ENCODE measurements around the gene EVL. TPM values are rescaled to one million over a fixed set of nuclear protein-coding genes. Genes with fewer than 3 reads are reported as not detected.
A peak's percentile ranks its signal among the peaks of the same experiment; 100 is the strongest.

The EVL gene
- total RNA-seq, 4 donors from 2014 or later = 22.8 to 86.4 (median 45.2) TPM

DNA sequence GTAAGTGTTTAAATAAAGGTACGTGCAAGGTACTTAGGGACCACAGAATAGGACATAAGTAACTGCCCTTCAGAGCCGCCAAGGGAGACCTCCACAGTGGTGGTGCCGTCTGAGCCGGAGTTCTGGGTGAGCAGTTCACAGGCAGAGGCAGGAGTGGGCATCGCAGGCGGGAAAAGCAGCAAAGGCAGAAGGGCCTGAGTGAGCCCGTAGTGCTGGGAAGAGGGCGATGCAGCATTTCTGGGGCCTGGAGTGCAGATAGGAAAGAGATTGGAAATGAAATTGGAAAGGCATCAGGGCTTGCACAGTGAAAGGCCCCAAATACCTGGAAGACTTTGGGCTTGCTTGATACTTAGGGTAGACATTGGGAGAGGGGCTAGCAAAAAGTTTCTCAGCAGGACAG, 32.9 kb downstream of the EVL start:
- intact Hi-C loops (cut with DNase I; ENCODE audit: low total_unique reads) = no loop called here
- Histone ChIP-seq H3K27me3 (no peaks in the 10 kb centered on the region), H3K9me3 (no peaks in the 10 kb centered on the region), H3K4me3 (no peak overlapping the region), H3K36me3 (no peaks in the 10 kb centered on the region), H3K4me1 (peaks cover under 1 to 9% (median 1%) of the 10 kb centered on the region in 4 donors), H3K27ac (no peak overlapping the region)
- in situ Hi-C loops (cut with MboI; ENCODE audit: low pct_ligation_motif_present in 1 of 4, low pct_unique_long_range_greater_than_20kb in 1 of 4, low sequenced_read_pairs in 3 of 4) = no loop called here
- DNase-seq = no peak
- TF ChIP-seq, protein P1, sequence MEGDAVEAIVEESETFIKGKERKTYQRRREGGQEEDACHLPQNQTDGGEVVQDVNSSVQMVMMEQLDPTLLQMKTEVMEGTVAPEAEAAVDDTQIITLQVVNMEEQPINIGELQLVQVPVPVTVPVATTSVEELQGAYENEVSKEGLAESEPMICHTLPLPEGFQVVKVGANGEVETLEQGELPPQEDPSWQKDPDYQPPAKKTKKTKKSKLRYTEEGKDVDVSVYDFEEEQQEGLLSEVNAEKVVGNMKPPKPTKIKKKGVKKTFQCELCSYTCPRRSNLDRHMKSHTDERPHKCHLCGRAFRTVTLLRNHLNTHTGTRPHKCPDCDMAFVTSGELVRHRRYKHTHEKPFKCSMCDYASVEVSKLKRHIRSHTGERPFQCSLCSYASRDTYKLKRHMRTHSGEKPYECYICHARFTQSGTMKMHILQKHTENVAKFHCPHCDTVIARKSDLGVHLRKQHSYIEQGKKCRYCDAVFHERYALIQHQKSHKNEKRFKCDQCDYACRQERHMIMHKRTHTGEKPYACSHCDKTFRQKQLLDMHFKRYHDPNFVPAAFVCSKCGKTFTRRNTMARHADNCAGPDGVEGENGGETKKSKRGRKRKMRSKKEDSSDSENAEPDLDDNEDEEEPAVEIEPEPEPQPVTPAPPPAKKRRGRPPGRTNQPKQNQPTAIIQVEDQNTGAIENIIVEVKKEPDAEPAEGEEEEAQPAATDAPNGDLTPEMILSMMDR (IDR thresholded peaks at IDR 0.05) = no peak
- TF ChIP-seq POLR2AphosphoS5 (IDR thresholded peaks at IDR 0.05) = no peak
- no peak for TF ChIP-seq EP300 (IDR thresholded peaks at IDR 0.05; ENCODE audit: low read depth)
- no peak for TF ChIP-seq POLR2A (IDR thresholded peaks at IDR 0.05)
- 89 to 95% methylated on average over 7 to 8 of the region's 8 CpGs for WGBS, 2 donors (ENCODE audit: low coverage in 1 of 2)

DNA sequence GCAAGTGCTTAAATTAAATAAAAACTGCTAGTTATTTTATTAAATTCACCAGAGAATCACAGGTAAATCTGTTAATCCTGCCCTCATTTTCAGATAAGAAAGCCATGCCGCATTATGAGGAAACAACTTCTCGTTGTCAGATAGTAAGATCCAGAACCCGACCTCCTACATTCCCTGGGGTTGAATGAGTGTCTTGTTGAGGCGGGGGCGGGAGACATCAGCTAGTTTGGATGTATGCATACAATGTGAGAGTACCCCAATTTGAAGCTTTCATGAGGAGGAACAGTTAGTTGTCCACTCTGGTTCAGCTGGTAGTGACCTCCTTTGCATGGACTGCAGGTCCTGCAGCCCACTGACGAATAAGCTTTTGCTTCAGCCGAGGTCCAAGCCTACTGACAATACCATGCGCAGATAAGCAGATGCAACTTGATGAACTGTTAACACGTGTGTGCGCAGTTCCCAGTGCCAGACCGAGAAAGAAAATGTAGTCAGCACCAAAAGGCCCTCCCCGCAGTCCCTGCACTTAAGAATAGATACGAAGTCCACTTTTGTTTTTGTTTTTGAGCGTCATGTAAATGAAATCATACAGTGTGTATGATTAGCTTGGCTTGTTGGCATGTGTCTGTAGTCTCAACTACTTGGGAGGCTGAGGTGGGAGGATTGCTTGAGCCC, 34.9 kb downstream of the EVL start:
- Histone ChIP-seq H3K4me1 (peaks cover 10 to 26% (median 15%) of the 10 kb centered on the region in 4 donors), H3K27me3 (no peaks in the 10 kb centered on the region), H3K27ac (no peak overlapping the region), H3K36me3 (no peaks in the 10 kb centered on the region), H3K9me3 (no peaks in the 10 kb centered on the region), H3K4me3 (no peak overlapping the region)
- intact Hi-C loops (cut with DNase I; ENCODE audit: low total_unique reads) (no loop called here), in situ Hi-C loops (cut with MboI; ENCODE audit: low pct_ligation_motif_present in 1 of 4, low pct_unique_long_range_greater_than_20kb in 1 of 4, low sequenced_read_pairs in 3 of 4) (loop anchor here in 3 of 4 donors (10.0 to 25.0 kb wide), 2 partner anchors 113 to 115 kb away; no protein-coding TSS in a partner anchor)
- TF ChIP-seq, protein P1 (IDR thresholded peaks at IDR 0.05) = no peak
- no peak for TF ChIP-seq EP300 (IDR thresholded peaks at IDR 0.05; ENCODE audit: low read depth)
- TF ChIP-seq POLR2A (IDR thresholded peaks at IDR 0.05) = no peak
- TF ChIP-seq POLR2AphosphoS5 (IDR thresholded peaks at IDR 0.05) = no peak
- WGBS, 2 donors (ENCODE audit: low coverage in 1 of 2) = 93 to 94% methylated on average over 7 to 14 of the region's 14 CpGs
- DNase-seq = no peak

GRCh38 chr14:100102156-100102785, 37.0 kb downstream of the EVL start:
- intact Hi-C loops (cut with DNase I; ENCODE audit: low total_unique reads) = no loop called here
- peaks cover 10 to 47% (median 20%) of the 10 kb centered on the region in 4 donors for H3K4me1 ChIP-seq
- H3K4me3 ChIP-seq = no peak overlapping the region
- no peaks in the 10 kb centered on the region for H3K27me3 ChIP-seq
- TF ChIP-seq, protein P1 (IDR thresholded peaks at IDR 0.05) = no peak
- no peak for TF ChIP-seq EP300 (IDR thresholded peaks at IDR 0.05; ENCODE audit: low read depth)
- no peak for TF ChIP-seq POLR2A (IDR thresholded peaks at IDR 0.05)
- TF ChIP-seq POLR2AphosphoS5 (IDR thresholded peaks at IDR 0.05) = no peak
- no peaks in the 10 kb centered on the region for H3K36me3 ChIP-seq
- H3K27ac ChIP-seq = peak overlapping the region in 1 of 4 donors; percentile 45
- 76 to 86% methylated on average over 6 to 8 of the region's 8 CpGs for WGBS, 2 donors (ENCODE audit: low coverage in 1 of 2)
- in situ Hi-C loops (cut with MboI; ENCODE audit: low pct_ligation_motif_present in 1 of 4, low pct_unique_long_range_greater_than_20kb in 1 of 4, low sequenced_read_pairs in 3 of 4) = loop anchor here in 3 of 4 donors (10.0 to 25.0 kb wide), 2 partner anchors 115 to 117 kb away; no protein-coding TSS in a partner anchor
- H3K9me3 ChIP-seq = no peaks in the 10 kb centered on the region
- no peak for DNase-seq

DNA sequence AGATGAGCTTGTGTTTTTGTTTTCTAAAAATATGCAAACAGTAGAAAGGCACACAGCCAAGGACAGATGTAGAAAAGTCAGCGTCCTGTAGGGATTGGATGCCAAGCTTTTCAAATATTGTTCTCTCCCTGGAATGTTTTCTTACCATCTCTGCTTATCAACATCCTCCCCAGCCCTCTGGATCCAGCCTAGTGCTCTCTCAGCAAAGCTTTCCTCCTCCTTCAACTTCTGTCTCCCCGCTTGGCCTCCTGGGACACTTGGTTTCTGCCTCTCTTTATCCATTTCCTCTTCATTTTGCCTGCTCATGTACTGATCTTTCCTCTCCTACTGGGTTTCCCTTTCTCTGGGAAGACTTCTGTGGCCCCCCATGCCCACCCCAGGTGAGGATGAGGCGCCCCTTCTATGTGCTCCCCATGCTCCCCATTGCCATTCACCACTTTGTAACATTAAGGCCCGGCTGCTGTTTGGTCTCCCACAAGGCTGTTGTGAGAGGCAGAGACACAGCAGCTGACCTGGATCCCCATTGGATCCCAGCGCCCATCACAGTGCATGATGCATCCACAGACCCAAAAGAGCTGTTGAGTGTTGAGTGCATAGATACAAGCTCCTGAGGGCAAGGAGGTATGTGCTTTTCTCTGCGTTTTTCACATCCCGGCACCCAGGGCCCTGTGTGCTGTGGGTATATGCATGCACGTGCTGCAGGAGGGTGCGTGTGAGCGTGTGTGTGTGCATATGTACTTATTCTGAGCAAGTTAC, 38.2 kb downstream of the EVL start:
- H3K27ac ChIP-seq = peak overlapping the region; percentile 41 to 71 (median 48)
- H3K27me3 ChIP-seq = no peaks in the 10 kb centered on the region
- DNase-seq = no peak
- no peaks in the 10 kb centered on the region for H3K36me3 ChIP-seq
- H3K4me1 ChIP-seq = peaks cover 15 to 54% (median 25%) of the 10 kb centered on the region in 4 donors
- 66 to 71% methylated on average over 3 to 10 of the region's 10 CpGs for WGBS, 2 donors (ENCODE audit: low coverage in 1 of 2)
- in situ Hi-C loops (cut with MboI; ENCODE audit: low pct_ligation_motif_present in 1 of 4, low pct_unique_long_range_greater_than_20kb in 1 of 4, low sequenced_read_pairs in 3 of 4) = loop anchor here in 3 of 4 donors (10.0 to 25.0 kb wide), 2 partner anchors 116 to 119 kb away; no protein-coding TSS in a partner anchor
- intact Hi-C loops (cut with DNase I; ENCODE audit: low total_unique reads) = no loop called here
- H3K4me3 ChIP-seq = no peak overlapping the region
- TF ChIP-seq, protein P1 (IDR thresholded peaks at IDR 0.05) = no peak
- no peak for TF ChIP-seq EP300 (IDR thresholded peaks at IDR 0.05; ENCODE audit: low read depth)
- TF ChIP-seq POLR2AphosphoS5 (IDR thresholded peaks at IDR 0.05) = no peak
- no peak for TF ChIP-seq POLR2A (IDR thresholded peaks at IDR 0.05)
- H3K9me3 ChIP-seq = no peaks in the 10 kb centered on the region
